ENCODE data around the gene FATE1.

Gene FATE1

DNA sequence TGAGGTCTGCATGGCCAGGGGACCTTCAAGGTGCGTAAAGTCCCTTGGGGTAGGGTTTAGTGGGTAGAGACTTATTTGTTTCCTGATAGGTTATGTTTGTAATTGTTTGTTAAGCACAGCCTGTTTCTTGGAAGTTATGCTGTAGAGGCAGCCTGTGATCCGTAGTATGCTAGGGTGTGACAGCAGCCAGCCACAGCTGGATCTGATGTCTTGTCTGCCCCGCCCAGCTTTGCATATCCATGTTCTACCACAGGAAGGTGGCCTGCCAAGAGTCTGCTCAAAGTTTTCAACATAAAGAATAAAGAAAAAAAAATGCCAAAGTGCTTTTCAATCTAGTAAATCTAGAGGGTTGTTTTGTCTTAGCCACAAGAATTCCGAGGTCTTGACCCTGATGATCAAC, 39.6 kb upstream of the FATE1 start:
- no peak overlapping the region for H3K4me3 ChIP-seq (ENCODE audit: low read depth, low read length)
- POLR2A ChIA-PET: no interaction called here
- TF ChIP-seq SP7 (tag by site-specific recombination; IDR thresholded peaks at IDR 0.05): no peak
- TF ChIP-seq BCL11A (tag by site-specific recombination; IDR thresholded peaks at IDR 0.05; ENCODE audit: low read depth): no peak
- TF ChIP-seq, protein P1, sequence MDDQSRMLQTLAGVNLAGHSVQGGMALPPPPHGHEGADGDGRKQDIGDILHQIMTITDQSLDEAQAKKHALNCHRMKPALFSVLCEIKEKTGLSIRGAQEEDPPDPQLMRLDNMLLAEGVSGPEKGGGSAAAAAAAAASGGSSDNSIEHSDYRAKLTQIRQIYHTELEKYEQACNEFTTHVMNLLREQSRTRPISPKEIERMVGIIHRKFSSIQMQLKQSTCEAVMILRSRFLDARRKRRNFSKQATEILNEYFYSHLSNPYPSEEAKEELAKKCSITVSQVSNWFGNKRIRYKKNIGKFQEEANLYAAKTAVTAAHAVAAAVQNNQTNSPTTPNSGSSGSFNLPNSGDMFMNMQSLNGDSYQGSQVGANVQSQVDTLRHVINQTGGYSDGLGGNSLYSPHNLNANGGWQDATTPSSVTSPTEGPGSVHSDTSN (CRISPR knock-in tag; IDR thresholded peaks at IDR 0.05): no peak
- TF ChIP-seq ZBTB20 (tag by site-specific recombination; IDR thresholded peaks at IDR 0.05): no peak
- TF ChIP-seq, protein P2, sequence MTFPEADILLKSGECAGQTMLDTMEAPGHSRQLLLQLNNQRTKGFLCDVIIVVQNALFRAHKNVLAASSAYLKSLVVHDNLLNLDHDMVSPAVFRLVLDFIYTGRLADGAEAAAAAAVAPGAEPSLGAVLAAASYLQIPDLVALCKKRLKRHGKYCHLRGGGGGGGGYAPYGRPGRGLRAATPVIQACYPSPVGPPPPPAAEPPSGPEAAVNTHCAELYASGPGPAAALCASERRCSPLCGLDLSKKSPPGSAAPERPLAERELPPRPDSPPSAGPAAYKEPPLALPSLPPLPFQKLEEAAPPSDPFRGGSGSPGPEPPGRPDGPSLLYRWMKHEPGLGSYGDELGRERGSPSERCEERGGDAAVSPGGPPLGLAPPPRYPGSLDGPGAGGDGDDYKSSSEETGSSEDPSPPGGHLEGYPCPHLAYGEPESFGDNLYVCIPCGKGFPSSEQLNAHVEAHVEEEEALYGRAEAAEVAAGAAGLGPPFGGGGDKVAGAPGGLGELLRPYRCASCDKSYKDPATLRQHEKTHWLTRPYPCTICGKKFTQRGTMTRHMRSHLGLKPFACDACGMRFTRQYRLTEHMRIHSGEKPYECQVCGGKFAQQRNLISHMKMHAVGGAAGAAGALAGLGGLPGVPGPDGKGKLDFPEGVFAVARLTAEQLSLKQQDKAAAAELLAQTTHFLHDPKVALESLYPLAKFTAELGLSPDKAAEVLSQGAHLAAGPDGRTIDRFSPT (tag by site-specific recombination; IDR thresholded peaks at IDR 0.05): no peak
- TF ChIP-seq, protein P3, sequence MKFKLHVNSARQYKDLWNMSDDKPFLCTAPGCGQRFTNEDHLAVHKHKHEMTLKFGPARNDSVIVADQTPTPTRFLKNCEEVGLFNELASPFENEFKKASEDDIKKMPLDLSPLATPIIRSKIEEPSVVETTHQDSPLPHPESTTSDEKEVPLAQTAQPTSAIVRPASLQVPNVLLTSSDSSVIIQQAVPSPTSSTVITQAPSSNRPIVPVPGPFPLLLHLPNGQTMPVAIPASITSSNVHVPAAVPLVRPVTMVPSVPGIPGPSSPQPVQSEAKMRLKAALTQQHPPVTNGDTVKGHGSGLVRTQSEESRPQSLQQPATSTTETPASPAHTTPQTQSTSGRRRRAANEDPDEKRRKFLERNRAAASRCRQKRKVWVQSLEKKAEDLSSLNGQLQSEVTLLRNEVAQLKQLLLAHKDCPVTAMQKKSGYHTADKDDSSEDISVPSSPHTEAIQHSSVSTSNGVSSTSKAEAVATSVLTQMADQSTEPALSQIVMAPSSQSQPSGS (tag by site-specific recombination; IDR thresholded peaks at IDR 0.05; ENCODE audit: low read depth): no peak
- no peak for TF ChIP-seq ZNF473 (tag by site-specific recombination; IDR thresholded peaks at IDR 0.05)
- TF ChIP-seq ZNF48 (tag by site-specific recombination; IDR thresholded peaks at IDR 0.05): no peak
- TF ChIP-seq, protein P4, sequence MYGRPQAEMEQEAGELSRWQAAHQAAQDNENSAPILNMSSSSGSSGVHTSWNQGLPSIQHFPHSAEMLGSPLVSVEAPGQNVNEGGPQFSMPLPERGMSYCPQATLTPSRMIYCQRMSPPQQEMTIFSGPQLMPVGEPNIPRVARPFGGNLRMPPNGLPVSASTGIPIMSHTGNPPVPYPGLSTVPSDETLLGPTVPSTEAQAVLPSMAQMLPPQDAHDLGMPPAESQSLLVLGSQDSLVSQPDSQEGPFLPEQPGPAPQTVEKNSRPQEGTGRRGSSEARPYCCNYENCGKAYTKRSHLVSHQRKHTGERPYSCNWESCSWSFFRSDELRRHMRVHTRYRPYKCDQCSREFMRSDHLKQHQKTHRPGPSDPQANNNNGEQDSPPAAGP (tag by site-specific recombination; IDR thresholded peaks at IDR 0.05): no peak
- TF ChIP-seq ZNF114 (tag by site-specific recombination; IDR thresholded peaks at IDR 0.05): no peak
- no peak for TF ChIP-seq ZNF530 (tag by site-specific recombination; IDR thresholded peaks at IDR 0.05; ENCODE audit: low read depth)
- no peak for TF ChIP-seq ZNF146 (tag by site-specific recombination; IDR thresholded peaks at IDR 0.05)
- TF ChIP-seq KLF8 (tag by site-specific recombination; IDR thresholded peaks at IDR 0.05): no peak
- no peak for TF ChIP-seq ZNF19 (tag by site-specific recombination; IDR thresholded peaks at IDR 0.05; ENCODE audit: low read depth)
- no peak for TF ChIP-seq ZNF140 (tag by site-specific recombination; IDR thresholded peaks at IDR 0.05)
- TF ChIP-seq, protein P5, sequence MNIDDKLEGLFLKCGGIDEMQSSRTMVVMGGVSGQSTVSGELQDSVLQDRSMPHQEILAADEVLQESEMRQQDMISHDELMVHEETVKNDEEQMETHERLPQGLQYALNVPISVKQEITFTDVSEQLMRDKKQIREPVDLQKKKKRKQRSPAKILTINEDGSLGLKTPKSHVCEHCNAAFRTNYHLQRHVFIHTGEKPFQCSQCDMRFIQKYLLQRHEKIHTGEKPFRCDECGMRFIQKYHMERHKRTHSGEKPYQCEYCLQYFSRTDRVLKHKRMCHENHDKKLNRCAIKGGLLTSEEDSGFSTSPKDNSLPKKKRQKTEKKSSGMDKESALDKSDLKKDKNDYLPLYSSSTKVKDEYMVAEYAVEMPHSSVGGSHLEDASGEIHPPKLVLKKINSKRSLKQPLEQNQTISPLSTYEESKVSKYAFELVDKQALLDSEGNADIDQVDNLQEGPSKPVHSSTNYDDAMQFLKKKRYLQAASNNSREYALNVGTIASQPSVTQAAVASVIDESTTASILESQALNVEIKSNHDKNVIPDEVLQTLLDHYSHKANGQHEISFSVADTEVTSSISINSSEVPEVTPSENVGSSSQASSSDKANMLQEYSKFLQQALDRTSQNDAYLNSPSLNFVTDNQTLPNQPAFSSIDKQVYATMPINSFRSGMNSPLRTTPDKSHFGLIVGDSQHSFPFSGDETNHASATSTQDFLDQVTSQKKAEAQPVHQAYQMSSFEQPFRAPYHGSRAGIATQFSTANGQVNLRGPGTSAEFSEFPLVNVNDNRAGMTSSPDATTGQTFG (tag by site-specific recombination; IDR thresholded peaks at IDR 0.05; ENCODE audit: borderline replicate concordance): no peak
- TF ChIP-seq ZNF24 (tag by site-specific recombination; IDR thresholded peaks at IDR 0.05): no peak
- TF ChIP-seq EGR2 (tag by site-specific recombination; IDR thresholded peaks at IDR 0.05; ENCODE audit: low read depth): no peak
- no peaks in the 10 kb centered on the region for H3K9me3 ChIP-seq (ENCODE audit: control insufficient read depth, insufficient read depth, low read depth, low read length)
- H3K4me1 ChIP-seq (ENCODE audit: control insufficient read depth, insufficient read depth, low read length): no peaks in the 10 kb centered on the region
- H3K27ac ChIP-seq (ENCODE audit: extremely low read depth, low read depth, low read length): no peak overlapping the region
- H3K36me3 ChIP-seq (ENCODE audit: control insufficient read depth in 2 of 2, insufficient read depth in 1 of 2, low read length in 2 of 2): no peaks in the 10 kb centered on the region
- CTCF ChIA-PET: interaction anchor here (0.7 kb wide), 1 partner anchor 538 kb away, joined by 7 read pairs; no protein-coding TSS in a partner anchor
